WI38 (cell line): ENCODE measurements around the gene MYCN.

Experiments
- H3K4me3 ChIP-seq: 2 replicates; pipeline ENCODE4 v1.5.1; 2011; ENCODE audit warnings: low read depth, mild to moderate bottlenecking, control low read depth, low read length
- TF ChIP-seq, protein P1 (sequence below): IDR thresholded peaks from 2 replicates; pipeline ENCODE4 v1.5.1; 2012; ENCODE audit warnings: low read depth, mild to moderate bottlenecking, control low read depth, low read length

Gene MYCN

GRCh38 chr2:15963977-15964670 lies 23.8 kb downstream of the MYCN start:
- H3K4me3 ChIP-seq, result no peak overlapping the region
- TF ChIP-seq, protein P1, sequence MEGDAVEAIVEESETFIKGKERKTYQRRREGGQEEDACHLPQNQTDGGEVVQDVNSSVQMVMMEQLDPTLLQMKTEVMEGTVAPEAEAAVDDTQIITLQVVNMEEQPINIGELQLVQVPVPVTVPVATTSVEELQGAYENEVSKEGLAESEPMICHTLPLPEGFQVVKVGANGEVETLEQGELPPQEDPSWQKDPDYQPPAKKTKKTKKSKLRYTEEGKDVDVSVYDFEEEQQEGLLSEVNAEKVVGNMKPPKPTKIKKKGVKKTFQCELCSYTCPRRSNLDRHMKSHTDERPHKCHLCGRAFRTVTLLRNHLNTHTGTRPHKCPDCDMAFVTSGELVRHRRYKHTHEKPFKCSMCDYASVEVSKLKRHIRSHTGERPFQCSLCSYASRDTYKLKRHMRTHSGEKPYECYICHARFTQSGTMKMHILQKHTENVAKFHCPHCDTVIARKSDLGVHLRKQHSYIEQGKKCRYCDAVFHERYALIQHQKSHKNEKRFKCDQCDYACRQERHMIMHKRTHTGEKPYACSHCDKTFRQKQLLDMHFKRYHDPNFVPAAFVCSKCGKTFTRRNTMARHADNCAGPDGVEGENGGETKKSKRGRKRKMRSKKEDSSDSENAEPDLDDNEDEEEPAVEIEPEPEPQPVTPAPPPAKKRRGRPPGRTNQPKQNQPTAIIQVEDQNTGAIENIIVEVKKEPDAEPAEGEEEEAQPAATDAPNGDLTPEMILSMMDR, result no peak

- H3K4me3 ChIP-seq, result no peak overlapping the region
- TF ChIP-seq, protein P1, result no peak
These were observed 24.7 kb downstream of the MYCN start for GRCh38 chr2:15964936-15965563.

GRCh38 chr2:15965564-15966019 lies 25.2 kb downstream of the MYCN start:
- TF ChIP-seq, protein P1, result no peak
- no peak overlapping the region for H3K4me3 ChIP-seq

DNA sequence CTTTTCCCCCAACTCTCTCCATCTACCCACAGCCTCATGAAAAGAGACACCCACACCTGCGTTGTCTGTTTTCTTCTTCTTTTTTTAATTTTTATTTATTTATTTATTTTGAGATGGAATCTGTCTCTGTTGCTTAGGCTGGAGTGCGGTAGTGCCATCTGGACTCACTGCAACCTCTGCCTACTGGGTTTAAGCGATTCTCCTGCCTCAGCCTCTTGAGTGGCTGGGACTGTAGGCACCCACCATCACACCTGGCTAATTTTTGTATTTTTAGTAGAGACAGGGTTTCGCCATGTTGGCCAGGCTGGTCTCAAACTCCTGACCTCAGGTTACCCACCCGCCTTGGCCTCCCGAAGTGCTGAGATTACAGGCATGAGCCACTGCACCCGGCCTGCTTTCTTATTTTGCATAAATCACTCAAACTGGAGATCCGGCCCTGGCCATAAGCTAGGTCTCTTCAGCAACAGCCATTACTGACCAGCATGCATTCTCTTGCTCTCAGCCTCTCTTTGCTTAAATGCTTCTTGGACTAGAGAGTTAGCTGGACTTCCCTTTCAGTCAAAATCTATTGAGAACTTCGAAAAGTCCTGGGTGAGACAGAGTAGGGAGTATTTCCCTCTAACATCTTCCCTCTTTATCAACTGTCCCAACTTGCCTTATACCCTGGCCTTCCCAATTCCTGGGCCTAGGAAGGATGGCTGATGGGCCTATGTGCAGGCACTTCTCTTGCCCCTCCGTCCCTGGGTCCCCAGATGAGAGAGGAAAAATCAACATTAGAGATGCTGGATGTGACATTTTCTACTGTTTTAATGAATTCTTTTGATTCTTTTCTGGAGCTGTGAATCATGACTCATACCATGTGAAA lies 27.3 kb downstream of the MYCN start:
- TF ChIP-seq, protein P1, result no peak
- H3K4me3 ChIP-seq, result no peak overlapping the region

DNA sequence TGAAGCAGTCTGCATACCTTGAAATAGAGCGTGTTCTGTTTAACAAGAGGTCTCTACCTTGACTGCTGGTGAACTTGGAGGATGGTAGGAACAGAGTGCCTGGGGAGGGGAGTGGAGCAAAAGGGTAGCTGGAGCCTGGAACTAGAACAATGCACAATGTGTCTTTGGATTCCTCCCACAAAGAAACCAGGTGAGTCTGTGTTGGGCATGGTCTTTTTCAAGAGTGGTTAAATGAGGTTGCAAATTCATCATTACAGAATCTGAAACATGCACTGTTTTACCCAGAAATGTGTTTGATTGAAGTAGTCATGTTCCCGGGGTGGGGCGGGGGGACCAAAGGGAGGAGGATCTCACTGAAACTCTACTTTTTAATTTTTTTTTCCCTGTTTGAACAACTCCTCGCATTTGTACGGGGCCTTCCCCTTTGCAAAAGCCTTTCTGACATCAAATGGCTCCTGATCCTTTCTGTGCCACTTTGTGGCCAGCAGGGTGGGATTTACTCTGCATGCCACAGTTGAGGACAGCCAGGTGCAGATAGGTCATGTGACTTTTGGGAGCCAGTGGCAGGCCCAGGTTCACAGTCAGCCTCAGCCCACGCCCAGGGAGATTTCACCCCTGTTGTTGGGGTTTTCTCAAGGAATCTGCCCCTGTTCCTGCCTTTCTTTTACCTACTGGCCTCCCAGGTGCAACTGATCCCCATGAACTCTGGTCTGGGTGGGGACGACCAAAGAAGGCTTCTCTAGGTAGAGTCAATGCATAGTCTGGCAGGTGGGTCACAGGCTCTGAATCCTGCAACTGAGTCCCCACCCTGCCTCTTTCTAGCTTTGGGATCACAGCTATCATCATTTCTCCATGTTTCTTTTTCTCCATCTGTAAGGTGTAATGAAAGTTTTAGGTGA lies 28.2 kb downstream of the MYCN start:
- no peak overlapping the region for H3K4me3 ChIP-seq
- TF ChIP-seq, protein P1, result no peak

GRCh38 chr2:15969214-15969613 lies 28.9 kb downstream of the MYCN start:
- TF ChIP-seq, protein P1, result no peak
- H3K4me3 ChIP-seq, result no peak overlapping the region
